Subcutaneous abdominal adipose tissue (tissue), 5 donors: Measurements from ENCODE around the gene RIMBP2.

ENCODE experiments used
- H3K27ac ChIP-seq: one replicate; pipeline ENCODE4 v1.7.0; 2013; ENCODE audit warnings: low read depth, mild to moderate bottlenecking, inconsistent platforms, low read length, moderate library complexity
- H3K27me3 ChIP-seq, 5 donors: one replicate each; pipeline ENCODE4 v1.7.0; 2013; ENCODE audit warnings: low read length in 5 of 5, inconsistent platforms in 1 of 5; ENCODE audit not compliant: control insufficient read depth in 5 of 5, insufficient read depth in 4 of 5
- H3K36me3 ChIP-seq, 5 donors: one replicate each; pipeline ENCODE4 v1.7.0; 2013; ENCODE audit warnings: low read length in 5 of 5; ENCODE audit not compliant: control insufficient read depth in 5 of 5, insufficient read depth in 5 of 5
- H3K4me1 ChIP-seq, 5 donors: one replicate each; pipeline ENCODE4 v1.7.0; 2013; ENCODE audit warnings: low read length in 5 of 5, mild to moderate bottlenecking in 3 of 5, moderate library complexity in 1 of 5; ENCODE audit not compliant: control insufficient read depth in 5 of 5, insufficient read depth in 5 of 5
- H3K4me3 ChIP-seq, 5 donors: one replicate each; pipeline ENCODE4 v1.7.0; 2013; ENCODE audit warnings: low read length in 5 of 5, low read depth in 1 of 5
- H3K9ac ChIP-seq, 5 donors: one replicate each; pipeline ENCODE4 v1.7.0; 2013; ENCODE audit warnings: low read length in 5 of 5, mild to moderate bottlenecking in 4 of 5, moderate library complexity in 3 of 5
- H3K9me3 ChIP-seq, 5 donors: one replicate each; pipeline ENCODE4 v1.7.0; 2013; ENCODE audit warnings: low read length in 5 of 5; ENCODE audit not compliant: control insufficient read depth in 5 of 5
- donor health status: healthy.
- donor health status: healthy.
- donor health status: healthy.
- donor health status: healthy.
- donor health status: healthy.

RIMBP2 gene

DNA sequence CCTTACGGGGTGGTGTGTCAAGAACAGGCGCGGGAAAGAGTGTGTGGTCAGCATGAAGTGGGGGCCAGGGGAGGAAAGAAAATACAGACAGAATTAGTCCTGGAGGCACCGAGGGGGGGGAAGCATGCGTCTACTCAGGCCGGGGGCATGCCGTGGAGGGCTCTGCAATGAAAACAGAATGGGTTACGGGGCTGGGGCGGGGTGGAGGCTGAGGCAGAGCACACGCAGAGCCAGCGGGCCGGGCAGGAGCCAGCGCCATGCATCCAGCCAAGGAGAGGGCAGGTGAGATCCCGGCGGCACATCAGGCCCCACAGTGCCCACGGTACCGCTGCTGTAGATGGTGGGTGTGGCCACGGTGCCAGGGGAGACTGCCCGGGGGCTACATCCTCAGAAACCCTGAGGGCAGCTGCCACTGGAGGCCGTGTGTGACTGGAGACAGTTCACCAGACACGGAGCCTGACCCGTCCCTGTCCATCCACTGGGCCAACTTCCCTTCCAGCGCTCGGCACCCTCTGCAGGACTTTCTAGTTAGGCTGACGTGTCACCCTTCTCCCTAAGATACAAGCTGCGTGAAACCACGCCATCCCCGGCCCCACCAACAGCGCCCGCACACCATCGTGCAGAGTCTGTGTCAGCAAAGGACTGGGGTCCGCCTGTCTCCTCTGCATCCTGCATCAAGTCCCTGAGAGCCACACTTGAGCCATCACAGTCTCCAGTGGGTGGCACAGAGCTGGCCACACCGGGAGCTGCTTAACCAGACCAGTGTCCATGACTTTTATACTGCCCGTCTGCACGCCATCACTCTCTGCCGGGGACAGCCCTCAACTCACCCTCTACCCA is 291.0 kb downstream of the RIMBP2 start:
- Histone ChIP-seq H3K9ac (no peak overlapping the region), H3K27ac (no peak overlapping the region), H3K4me3 (no peak overlapping the region), H3K27me3 (peaks cover 0 to 4% (median 0%) of the 10 kb centered on the region in 5 donors), H3K9me3 (no peaks in the 10 kb centered on the region), H3K4me1 (peaks cover 0 to 10% (median 0%) of the 10 kb centered on the region in 5 donors), H3K36me3 (no peaks in the 10 kb centered on the region)

DNA sequence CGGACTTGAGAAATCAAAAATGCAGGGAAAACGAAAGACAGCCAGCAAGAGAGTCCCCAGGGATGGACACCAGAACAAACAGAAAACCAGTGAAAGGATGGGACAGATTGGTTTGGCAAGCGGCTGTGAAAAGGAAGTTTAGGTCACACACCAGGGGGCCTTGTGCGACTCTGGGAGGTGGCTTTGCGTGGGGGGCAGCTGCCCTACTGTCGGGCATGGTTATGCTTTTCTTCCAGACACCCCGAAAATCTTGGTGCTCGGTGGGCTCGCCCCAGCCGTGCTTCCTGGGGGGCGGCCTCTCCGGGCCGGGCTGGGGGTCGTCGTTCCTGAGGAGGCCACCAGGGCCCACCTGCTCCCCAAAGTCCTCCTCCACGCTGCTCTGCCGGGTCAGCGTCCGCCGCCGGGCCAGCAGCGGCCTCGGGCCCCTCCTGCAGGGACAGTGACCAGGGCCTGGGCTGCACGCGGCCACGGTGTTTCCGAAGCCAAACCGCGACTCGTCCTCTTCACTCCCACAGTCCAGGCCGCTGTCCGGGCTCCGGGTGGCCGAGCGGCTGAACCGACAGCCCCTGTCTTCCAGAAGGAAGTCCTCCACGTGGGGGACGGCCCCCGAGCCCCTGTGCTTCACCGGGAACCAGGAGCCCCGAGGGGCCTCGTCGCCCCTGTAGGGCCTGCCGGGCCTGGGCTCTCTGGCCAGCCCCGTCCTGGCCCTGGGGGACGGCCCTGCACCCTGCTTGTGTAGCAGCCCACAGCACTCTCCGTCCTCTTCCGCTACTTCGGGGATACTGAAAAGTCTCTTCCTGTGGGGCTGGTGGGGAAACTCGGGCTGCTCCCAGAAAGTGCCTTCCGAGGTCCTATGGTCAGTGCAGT is 291.9 kb downstream of the RIMBP2 start:
- H3K9ac ChIP-seq = no peak overlapping the region
- no peak overlapping the region for H3K27ac ChIP-seq
- no peaks in the 10 kb centered on the region for H3K9me3 ChIP-seq
- peaks cover 0 to 10% (median 0%) of the 10 kb centered on the region in 5 donors for H3K4me1 ChIP-seq
- no peaks in the 10 kb centered on the region for H3K36me3 ChIP-seq
- no peak overlapping the region for H3K4me3 ChIP-seq
- H3K27me3 ChIP-seq = peaks cover 0 to 4% (median 0%) of the 10 kb centered on the region in 5 donors

DNA sequence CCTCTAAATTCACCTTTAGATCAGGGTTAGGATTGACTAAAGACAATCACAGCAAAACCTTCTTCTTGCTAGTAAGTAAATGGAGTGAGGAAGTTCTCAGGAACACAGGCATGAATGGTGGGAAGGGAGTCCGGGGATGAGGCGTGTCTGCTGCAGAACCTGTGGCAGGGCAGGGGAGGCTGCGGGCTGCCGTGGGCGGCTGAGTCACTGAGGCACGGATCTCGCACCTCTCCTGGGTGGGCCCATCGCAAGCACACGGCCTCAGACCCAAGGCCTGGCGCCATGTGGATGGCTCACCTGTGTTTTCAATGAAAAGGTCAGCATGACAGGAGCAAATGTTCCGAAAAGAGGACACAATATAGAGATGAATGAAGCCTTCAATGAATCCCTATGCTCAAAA is 293.0 kb downstream of the RIMBP2 start:
- Histone ChIP-seq H3K9ac (no peak overlapping the region), H3K27me3 (peaks cover 0 to 7% (median 4%) of the 10 kb centered on the region in 5 donors), H3K9me3 (no peaks in the 10 kb centered on the region), H3K4me3 (no peak overlapping the region), H3K27ac (no peak overlapping the region), H3K4me1 (peaks cover 0 to 10% (median 2%) of the 10 kb centered on the region in 5 donors), H3K36me3 (no peaks in the 10 kb centered on the region)

DNA sequence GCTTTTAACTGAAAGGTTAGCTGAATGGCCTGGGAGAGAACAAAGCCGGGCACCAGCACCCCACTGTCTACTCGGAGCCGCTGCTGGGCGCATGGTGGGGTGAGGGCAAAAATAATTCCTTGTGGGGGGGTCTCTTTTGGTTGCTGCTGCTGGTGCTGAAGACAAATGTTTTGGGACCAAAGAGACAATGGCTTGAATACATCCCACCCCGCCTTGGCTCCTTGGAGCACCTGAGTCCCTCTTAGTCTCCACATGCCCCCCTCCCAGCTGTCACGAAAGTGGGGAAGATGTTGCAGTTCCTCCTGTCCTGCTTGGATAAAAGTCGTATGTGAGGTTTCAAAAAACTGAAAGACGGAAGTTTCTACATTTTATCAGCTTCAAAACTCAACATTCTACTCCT is 293.4 kb downstream of the RIMBP2 start:
- Histone ChIP-seq H3K36me3 (no peaks in the 10 kb centered on the region), H3K27ac (no peak overlapping the region), H3K9me3 (no peaks in the 10 kb centered on the region), H3K9ac (no peak overlapping the region), H3K4me3 (no peak overlapping the region), H3K4me1 (peaks cover 0 to 10% (median 2%) of the 10 kb centered on the region in 5 donors), H3K27me3 (peaks cover 0 to 7% (median 4%) of the 10 kb centered on the region in 5 donors)

- Histone ChIP-seq H3K4me1 (peaks cover 0 to 10% (median 2%) of the 10 kb centered on the region in 5 donors), H3K27ac (no peak overlapping the region), H3K9ac (no peak overlapping the region), H3K36me3 (no peaks in the 10 kb centered on the region), H3K4me3 (no peak overlapping the region), H3K9me3 (no peaks in the 10 kb centered on the region), H3K27me3 (peaks cover 0 to 7% (median 4%) of the 10 kb centered on the region in 5 donors)
These were observed 294.2 kb downstream of the RIMBP2 start for GRCh38 chr12:130421896-130422295.

DNA sequence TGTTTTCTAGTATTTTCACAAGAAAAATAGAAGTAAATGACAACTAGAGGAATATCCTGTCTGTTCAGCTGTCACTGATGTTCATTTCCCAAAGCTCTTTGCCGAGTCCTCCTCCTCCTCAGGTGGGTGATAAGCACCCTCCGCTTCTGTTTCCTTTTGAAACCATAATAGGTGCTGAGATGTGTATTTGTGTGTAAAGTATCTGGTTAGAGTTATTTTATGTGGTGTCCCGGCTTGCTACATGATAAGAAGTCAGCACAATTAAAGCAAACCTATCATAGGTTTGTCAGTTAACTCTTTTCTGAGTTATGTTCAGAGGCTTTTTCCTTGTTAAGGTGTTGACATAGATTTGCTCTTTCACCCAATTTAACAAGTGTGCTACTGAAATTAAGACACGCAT is 296.0 kb downstream of the RIMBP2 start:
- Histone ChIP-seq H3K9ac (no peak overlapping the region), H3K36me3 (no peaks in the 10 kb centered on the region), H3K27me3 (peaks cover 0 to 7% (median 4%) of the 10 kb centered on the region in 5 donors), H3K27ac (no peak overlapping the region), H3K4me1 (peaks cover 0 to 10% (median 2%) of the 10 kb centered on the region in 5 donors), H3K4me3 (no peak overlapping the region), H3K9me3 (no peaks in the 10 kb centered on the region)

DNA sequence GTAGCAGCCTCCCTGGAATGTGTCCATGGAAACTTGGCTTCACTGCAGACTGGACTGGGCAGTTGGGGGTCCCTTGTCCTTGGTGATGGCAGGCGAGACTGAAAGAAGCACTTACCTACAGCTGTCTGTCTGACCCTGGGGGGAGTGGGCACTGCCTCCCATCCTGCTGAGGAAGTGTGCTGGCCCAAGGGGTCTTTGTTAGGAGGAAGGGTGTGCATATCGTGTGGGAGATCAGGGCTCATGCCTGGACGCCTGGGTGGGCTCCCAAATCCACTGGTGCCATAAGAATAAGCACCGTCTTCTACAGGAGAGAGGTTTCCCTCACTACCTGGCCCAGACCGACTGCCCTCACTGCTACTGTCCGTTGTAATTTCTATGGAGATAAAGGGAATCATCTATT is 297.0 kb downstream of the RIMBP2 start:
- Histone ChIP-seq H3K27me3 (peaks cover 0 to 7% (median 4%) of the 10 kb centered on the region in 5 donors), H3K4me1 (peaks cover 0 to 9% (median 2%) of the 10 kb centered on the region in 5 donors), H3K27ac (no peak overlapping the region), H3K9ac (no peak overlapping the region), H3K9me3 (no peaks in the 10 kb centered on the region), H3K4me3 (no peak overlapping the region), H3K36me3 (no peaks in the 10 kb centered on the region)

- Histone ChIP-seq H3K4me3 (no peak overlapping the region), H3K9ac (no peak overlapping the region), H3K4me1 (peaks cover 0 to 3% (median 2%) of the 10 kb centered on the region in 5 donors), H3K9me3 (no peaks in the 10 kb centered on the region), H3K36me3 (no peaks in the 10 kb centered on the region), H3K27ac (no peak overlapping the region), H3K27me3 (peaks cover 0 to 7% (median 4%) of the 10 kb centered on the region in 5 donors)
These were observed 297.8 kb downstream of the RIMBP2 start for GRCh38 chr12:130418251-130418650.

DNA sequence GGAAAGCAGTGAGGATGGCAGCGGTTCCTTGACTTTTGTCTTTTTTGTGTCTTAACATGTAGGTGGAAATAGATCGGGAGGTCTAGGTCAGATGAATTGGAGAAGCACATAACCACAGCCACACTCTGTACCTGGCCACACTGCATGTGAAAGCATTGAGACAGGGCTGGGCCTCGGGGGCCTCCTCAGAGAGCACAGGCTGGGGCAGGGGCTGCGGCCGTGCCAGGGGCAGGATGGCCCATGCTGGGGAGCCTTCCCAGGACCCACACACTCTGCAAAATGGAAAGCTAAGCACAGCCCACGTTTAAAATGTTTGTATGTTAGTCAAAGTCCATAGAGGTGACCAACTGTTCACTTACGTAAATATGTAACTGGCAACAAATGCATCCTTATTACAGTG is 301.7 kb downstream of the RIMBP2 start:
- peaks cover 0 to 5% (median 3%) of the 10 kb centered on the region in 5 donors for H3K27me3 ChIP-seq
- no peak overlapping the region for H3K9ac ChIP-seq
- H3K9me3 ChIP-seq = no peaks in the 10 kb centered on the region
- no peak overlapping the region for H3K27ac ChIP-seq
- H3K4me3 ChIP-seq = no peak overlapping the region
- peaks cover 0 to 2% (median 0%) of the 10 kb centered on the region in 5 donors for H3K4me1 ChIP-seq
- H3K36me3 ChIP-seq = no peaks in the 10 kb centered on the region

DNA sequence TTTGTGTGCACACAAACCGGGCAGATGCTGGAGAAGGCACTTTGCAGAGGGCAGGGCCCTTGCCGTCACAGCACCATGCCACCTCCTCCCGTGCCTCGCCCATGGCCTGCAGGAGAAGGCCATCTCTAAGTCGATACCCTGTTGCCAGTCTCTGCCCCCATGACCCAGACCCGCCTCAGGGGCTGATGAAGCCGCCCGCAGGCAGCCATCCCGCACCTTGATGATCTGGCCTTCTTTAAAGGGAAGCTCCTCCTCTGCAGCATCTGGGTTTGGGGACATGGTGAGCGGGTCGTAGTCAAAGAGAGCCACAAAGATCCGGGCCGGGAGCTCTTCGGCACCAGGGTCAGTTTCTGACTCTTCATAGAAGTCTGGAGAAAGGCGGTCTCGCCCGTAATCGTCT is 302.2 kb downstream of the RIMBP2 start:
- Histone ChIP-seq H3K4me3 (no peak overlapping the region), H3K4me1 (peaks cover 0 to 2% (median 0%) of the 10 kb centered on the region in 5 donors), H3K27ac (no peak overlapping the region), H3K36me3 (no peaks in the 10 kb centered on the region), H3K27me3 (peaks cover 0 to 5% (median 3%) of the 10 kb centered on the region in 5 donors), H3K9ac (no peak overlapping the region), H3K9me3 (no peaks in the 10 kb centered on the region)
